IMR-90 (cell line): ENCODE results near the gene ENOX2. TPM values are rescaled to one million over a fixed set of nuclear protein-coding genes. Genes with fewer than 3 reads are reported as not detected.

Experiments
- ATAC-seq: fragments of 200-7000 bp; cut with Tn5 transposase; 2 replicates; pipeline ENCODE4 v1.9.1; 2020; ENCODE audit warnings: low read depth, mild to moderate bottlenecking, moderate library complexity
- BruUV-seq: library from RNA; stranded (reverse); fragments of 400-500 nt; replicated peaks from 2 replicates; lab custom pipeline; 2021; lab: Mats Ljungman, UMichigan
- CTCF ChIA-PET: fragments of 300-600 bp; formaldehyde crosslinking; extraction: SDS; loops from one replicate; lab custom pipeline; 2021; ENCODE audit warnings: antibody characterized with exemption; lab: Yijun Ruan, JAX
- POLR2A ChIA-PET: fragments of 300-600 bp; sonication (Branson Sonifier 250); formaldehyde crosslinking; loops from one replicate; lab custom pipeline; 2022; ENCODE audit warnings: antibody characterized with exemption; ENCODE audit not compliant: unreplicated experiment; lab: Charles Lee
- DNase-seq: peaks from one replicate; pipeline ENCODE4 v3.0.0; 2013
- H2AFZ ChIP-seq: replicated peaks from 2 replicates; pipeline ENCODE3; 2013; ENCODE audit warnings: low read length, mild to moderate bottlenecking; ENCODE audit not compliant: poor library complexity
- H2AK5ac ChIP-seq: 2 replicates; pipeline ENCODE4 v1.6.1; 2013; ENCODE audit warnings: low read depth, low read length, inconsistent platforms
- H2AK9ac ChIP-seq: replicated peaks from 2 replicates; pipeline ENCODE3; 2013; ENCODE audit warnings: mild to moderate bottlenecking, low read depth, low read length, moderate library complexity; ENCODE audit not compliant: poor library complexity
- H2BK120ac ChIP-seq: 2 replicates; pipeline ENCODE4 v1.6.1; 2013; ENCODE audit warnings: low read depth, low read length, inconsistent platforms
- H2BK15ac ChIP-seq: 3 replicates; pipeline ENCODE4 v1.6.1; 2013; ENCODE audit warnings: low read depth, low read length, inconsistent platforms
- H2BK20ac ChIP-seq: 2 replicates; pipeline ENCODE4 v1.6.1; 2013; ENCODE audit warnings: low read depth, mild to moderate bottlenecking, inconsistent platforms, low read length, moderate library complexity
- H2BK5ac ChIP-seq: 2 replicates; pipeline ENCODE4 v1.6.1; 2013; ENCODE audit warnings: mild to moderate bottlenecking, low read depth, low read length, inconsistent platforms; ENCODE audit not compliant: poor library complexity, severe bottlenecking
- H3K14ac ChIP-seq: replicated peaks from 2 replicates; pipeline ENCODE4 v1.6.1; 2013; ENCODE audit warnings: low read depth, low read length, inconsistent platforms
- H3K18ac ChIP-seq: 2 replicates; pipeline ENCODE4 v1.6.1; 2013; ENCODE audit warnings: low read depth, low read length, control low read depth
- H3K23ac ChIP-seq: 2 replicates; pipeline ENCODE4 v1.6.1; 2013; ENCODE audit warnings: low read depth, low read length, inconsistent platforms
- H3K27ac ChIP-seq: 2 replicates; pipeline ENCODE4 v1.5.1; 2013; ENCODE audit warnings: mild to moderate bottlenecking, control low read depth, low read length; ENCODE audit not compliant: insufficient read depth
- H3K27me3 ChIP-seq: 2 replicates; pipeline ENCODE4 v1.6.1; 2013; ENCODE audit warnings: low read length; ENCODE audit not compliant: control insufficient read depth, insufficient read depth
- H3K36me3 ChIP-seq: 2 replicates; pipeline ENCODE4 v1.6.1; 2013; ENCODE audit warnings: low read length, mixed read lengths; ENCODE audit not compliant: control insufficient read depth, insufficient read depth
- H3K4ac ChIP-seq: 2 replicates; pipeline ENCODE4 v1.6.1; 2013; ENCODE audit warnings: low read depth, low read length, inconsistent platforms
- H3K4me1 ChIP-seq: 2 replicates; pipeline ENCODE4 v1.6.1; 2013; ENCODE audit warnings: low read length, mixed read lengths; ENCODE audit not compliant: control insufficient read depth, insufficient read depth
- H3K4me2 ChIP-seq: 2 replicates; pipeline ENCODE4 v1.6.1; 2013; ENCODE audit warnings: low read depth, mild to moderate bottlenecking, control low read depth, low read length, moderate library complexity
- H3K4me3 ChIP-seq: 2 replicates; pipeline ENCODE4 v1.5.1; 2013; ENCODE audit warnings: low read depth, mild to moderate bottlenecking, control low read depth, low read length, moderate library complexity; ENCODE audit not compliant: insufficient read depth
- H3K56ac ChIP-seq: 2 replicates; pipeline ENCODE4 v1.6.1; 2013; ENCODE audit warnings: low read length, inconsistent platforms; ENCODE audit not compliant: insufficient read depth; ENCODE audit errors: extremely low read depth
- H3K79me1 ChIP-seq, 2 experiments: 2 replicates each; pipeline ENCODE4 v1.6.1; 2013; ENCODE audit warnings: low read length in 2 of 2, inconsistent platforms in 1 of 2, low read depth in 1 of 2
- H3K9ac ChIP-seq: 2 replicates; pipeline ENCODE4 v1.6.1; 2013; ENCODE audit warnings: low read depth, low read length, control low read depth
- H3K9me1 ChIP-seq: 2 replicates; pipeline ENCODE4 v1.6.1; 2013; ENCODE audit warnings: low read length, inconsistent platforms; ENCODE audit not compliant: insufficient read depth
- H3K9me3 ChIP-seq: 2 replicates; pipeline ENCODE4 v1.6.1; 2013; ENCODE audit warnings: low read length; ENCODE audit not compliant: control insufficient read depth, insufficient read depth
- H4K20me1 ChIP-seq: 2 replicates; pipeline ENCODE4 v1.6.1; 2013; ENCODE audit warnings: low read length, inconsistent platforms; ENCODE audit not compliant: insufficient read depth
- H4K5ac ChIP-seq: 2 replicates; pipeline ENCODE4 v1.6.1; 2013; ENCODE audit warnings: mild to moderate bottlenecking, low read depth, low read length, control low read depth
- H4K8ac ChIP-seq, 2 experiments: 2 replicates each; pipeline ENCODE4 v1.6.1; 2013; ENCODE audit warnings: low read depth in 2 of 2, low read length in 2 of 2, control low read depth in 1 of 2, inconsistent platforms in 1 of 2
- H4K91ac ChIP-seq: 2 replicates; pipeline ENCODE4 v1.6.1; 2013; ENCODE audit warnings: low read depth, low read length, inconsistent platforms; ENCODE audit not compliant: insufficient read depth
- CEBPB ChIP-seq: IDR thresholded peaks from 2 replicates; pipeline ENCODE4 v1.6.1; 2012; ENCODE audit warnings: low read depth, low read length, improper control_type of control experiment
- CTCF ChIP-seq: conservative IDR thresholded peaks from 2 replicates; pipeline ENCODE4 v1.5.1; 2012; ENCODE audit warnings: mild to moderate bottlenecking, low read depth, low read length, improper control_type of control experiment
- ELK1 ChIP-seq: fragments of 150-350 bp; IDR thresholded peaks from 2 replicates; pipeline ENCODE4 v1.6.1; 2016; ENCODE audit warnings: low read depth, mild to moderate bottlenecking, low read length, moderate library complexity, borderline replicate concordance
- FOS ChIP-seq: fragments of 150-350 bp; IDR thresholded peaks from 2 replicates; pipeline ENCODE4 v1.6.1; 2016; ENCODE audit warnings: low read depth, low read length
- MAFK ChIP-seq: IDR thresholded peaks from 2 replicates; pipeline ENCODE4 v1.6.1; 2012; ENCODE audit warnings: low read depth, low read length, improper control_type of control experiment
- RAD21 ChIP-seq: IDR thresholded peaks from 2 replicates; pipeline ENCODE4 v1.6.1; 2012; ENCODE audit warnings: low read length, improper control_type of control experiment
- RFX5 ChIP-seq: IDR thresholded peaks from 2 replicates; pipeline ENCODE4 v1.8.0; 2012; ENCODE audit warnings: low read depth, mild to moderate bottlenecking, low read length, moderate library complexity
- SMC3 ChIP-seq: fragments of 150-350 bp; IDR thresholded peaks from 2 replicates; pipeline ENCODE4 v1.6.1; 2016; ENCODE audit warnings: low read depth, mild to moderate bottlenecking, antibody characterized with exemption, low read length, moderate library complexity
- WGBS, 2 experiments: methylation state at CpG; one replicate each; pipeline versions ENCODE4 v1.1.5 to v1.1.7; 2013; ENCODE audit warnings: missing lambda C conversion rate in 2 of 2; ENCODE audit not compliant: insufficient read length in 1 of 2; ENCODE audit errors: extremely low coverage in 2 of 2; 5-methylcytosine and 5-hydroxymethylcytosine counted together
- dilution Hi-C: fragments of 300-500 bp; cut with HindIII; formaldehyde crosslinking; loops from one replicate; pipeline ENCODE4 v1.14.3; 2018; ENCODE audit warnings: low sequenced_read_pairs; ENCODE audit not compliant: unreplicated experiment
- in situ Hi-C: fragments of 300-500 bp; cut with MboI; formaldehyde crosslinking; loops from 3 replicates; pipeline ENCODE4 v1.14.3; 2019; ENCODE audit warnings: low sequenced_read_pairs, inconsistent platforms, mixed read lengths
- intact Hi-C: fragments of 100-400 bp; cut with micrococcal nuclease; formaldehyde crosslinking; loops from 2 replicates; pipeline ENCODE4 v1.10.0; 2022
- polyA plus RNA-seq, 3 experiments: library from polyadenylated mRNA; depleted of rRNA; stranded (reverse); fragments of >200 nt; gene quantifications; 2 replicates each; pipeline ENCODE4 v1.2.3, GENCODE V29; 2012; ENCODE audit warnings: low replicate concordance in 1 of 3
- total RNA-seq: library from RNA; depleted of rRNA; stranded (reverse); fragments of >200 nt; gene quantifications from 2 replicates; pipeline ENCODE4 v1.2.3, GENCODE V29; 2012

Gene ENOX2
- total and polyA plus RNA-seq, 2 of the 4 experiments (the other 2 are of a cell fraction), result 6.3 to 11.8 TPM

- BruUV-seq, result no TSS peak
- no peak overlapping the region for H2BK20ac ChIP-seq
- whole genome bisulfite sequencing, 2 experiments, result no CpG with 5 or more reads among the region's 4 CpGs
- no peaks in the 10 kb centered on the region for H4K20me1 ChIP-seq
- no peaks in the 10 kb centered on the region for H3K79me1 ChIP-seq
- in situ Hi-C loops, result no loop called here
- intact Hi-C loops, result no loop called here
- no peaks in the 10 kb centered on the region for H3K4me1 ChIP-seq
- no peak for DNase-seq
- no peak overlapping the region for H3K23ac ChIP-seq
- H3K4me3 ChIP-seq, result no peak overlapping the region
- no peak overlapping the region for H2BK15ac ChIP-seq
- H3K9me3 ChIP-seq, result no peaks in the 10 kb centered on the region
- no peak overlapping the region for H3K18ac ChIP-seq
- H4K5ac ChIP-seq, result no peak overlapping the region
- ATAC-seq, result no peak
- no peaks in the 10 kb centered on the region for H3K36me3 ChIP-seq
- H3K9me1 ChIP-seq, result no peaks in the 10 kb centered on the region
- H3K27ac ChIP-seq, result no peak overlapping the region
- ChIA-PET CTCF (no interaction called here), POLR2A (no interaction called here)
- peaks cover 4% of the 10 kb centered on the region for H3K27me3 ChIP-seq
- H3K4ac ChIP-seq, result no peak overlapping the region
- H4K91ac ChIP-seq, result no peak overlapping the region
- no peak overlapping the region for H3K4me2 ChIP-seq
- H3K9ac ChIP-seq, result no peak overlapping the region
- dilution Hi-C loops, result no loop called here
- no peak overlapping the region for H2AFZ ChIP-seq
- H2AK9ac ChIP-seq, result no peak overlapping the region
- H2BK5ac ChIP-seq, result no peak overlapping the region
- H2BK120ac ChIP-seq, result no peak overlapping the region
- TF ChIP-seq RFX5, result no peak
- TF ChIP-seq RAD21, result no peak
- TF ChIP-seq MAFK, result no peak
- no peak for TF ChIP-seq CTCF
- no peak for TF ChIP-seq ELK1
- no peak for TF ChIP-seq CEBPB
- no peak for TF ChIP-seq FOS
- no peak for TF ChIP-seq SMC3
- no peak overlapping the region for H2AK5ac ChIP-seq
- no peak overlapping the region for H3K14ac ChIP-seq
- no peak overlapping the region for H4K8ac ChIP-seq
- no peak overlapping the region for H3K56ac ChIP-seq
Measured at GRCh38 chrX:130606425-130606824, 296.6 kb downstream of the ENOX2 start.
